NT2/D1 (cell line): ENCODE data around the gene SEC14L5.

Experiments
- SUZ12 ChIP-seq: IDR thresholded peaks from 2 replicates; pipeline ENCODE4 v1.6.1; 2011; ENCODE audit not compliant: insufficient read length, insufficient read depth; ENCODE audit errors: extremely low read depth
- YY1 ChIP-seq: IDR thresholded peaks from 2 replicates; pipeline ENCODE4 v1.6.1; 2011; ENCODE audit not compliant: insufficient read length, insufficient read depth
- ZNF274 ChIP-seq: IDR thresholded peaks from 2 replicates; pipeline ENCODE4 v1.6.1; 2011; ENCODE audit warnings: mild to moderate bottlenecking, low read depth, low read length

DNA sequence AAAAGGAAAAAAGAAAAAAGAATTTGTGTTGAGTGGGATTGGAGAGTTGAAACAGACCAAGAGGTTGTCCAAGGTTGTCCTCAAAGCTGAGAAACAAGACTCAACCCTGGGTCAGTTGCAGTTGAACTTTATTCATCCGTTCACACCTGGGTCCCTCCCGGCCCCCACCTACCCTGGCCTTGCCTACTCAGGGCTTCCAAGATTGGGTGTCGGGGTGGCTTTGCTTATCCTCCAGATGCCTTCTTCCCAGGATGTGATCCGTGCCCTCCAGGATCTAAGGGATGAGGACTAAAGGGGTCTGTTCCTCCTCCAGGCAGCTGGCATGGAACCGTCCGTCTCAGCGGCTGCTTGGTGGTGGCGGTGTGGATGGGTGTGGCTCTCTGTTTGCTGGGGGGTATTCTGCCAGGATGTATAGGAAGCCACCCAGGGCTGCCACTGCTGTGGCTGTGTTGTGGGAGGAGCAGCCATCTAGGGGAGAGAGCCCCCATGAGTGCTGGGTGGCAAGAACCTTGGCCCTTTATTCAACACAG lies 85.9 kb downstream of the SEC14L5 start:
- no peak for TF ChIP-seq YY1
- no peak for TF ChIP-seq SUZ12
- TF ChIP-seq ZNF274: no peak
